Heart left ventricle (tissue), 13 donors: ENCODE measurements around the gene RAB4B.

Experiments
- POLR2A ChIP-seq, 2 donors: fragments of 450-650 bp; IDR thresholded peaks; one replicate each; pipeline ENCODE4 v1.6.1; 2017; ENCODE audit warnings: antibody characterized with exemption in 2 of 2, mild to moderate bottlenecking in 2 of 2, moderate library complexity in 2 of 2
- TF ChIP-seq, protein P1 (sequence below), 12 donors: fragments of 200-600 bp; sonication (generic) in 4 of 12; IDR thresholded peaks; one replicate each; pipeline versions ENCODE4 v1.5.0 to v1.8.0; 2018 to 2022; ENCODE audit warnings: antibody characterized with exemption in 12 of 12, mild to moderate bottlenecking in 5 of 12
- donor health status: ischemic (EF 13 %, LVEDD 7.1; RV severe dilation, severe dysfunction).
- donor health status: DM: no; HTN: yes; CAD: no.
- donor health status: DM: no; HTN: no; CAD: no.
- donor health status: ischemic (EF 25% LVEDD 6.9; RV normal size, moderate dysfunction).
- donor health status: ischemic (EF 25% LVEDD 5.7; RV mildly dilated, moderate dysfunction).
- donor health status: ischemic (EF 35%, LVEDD 5.7; RV mildly dilated, moderate dysfunction).
- donor health status: nonischemic (EF 11% LVEDD 7.7; RV severe dilation, severe dysfunction).
- donor health status: DM: yes; HTN: yes; CAD: no.
- donor health status: PGD.
- donor health status: ischemic (EF 29% LVEDD 5.4; RV normal size, mild dysfunction).
- donor health status: nonischemic (EF 23%, LVEDD 6.1; RV moderate dilation, normal function).

DNA sequence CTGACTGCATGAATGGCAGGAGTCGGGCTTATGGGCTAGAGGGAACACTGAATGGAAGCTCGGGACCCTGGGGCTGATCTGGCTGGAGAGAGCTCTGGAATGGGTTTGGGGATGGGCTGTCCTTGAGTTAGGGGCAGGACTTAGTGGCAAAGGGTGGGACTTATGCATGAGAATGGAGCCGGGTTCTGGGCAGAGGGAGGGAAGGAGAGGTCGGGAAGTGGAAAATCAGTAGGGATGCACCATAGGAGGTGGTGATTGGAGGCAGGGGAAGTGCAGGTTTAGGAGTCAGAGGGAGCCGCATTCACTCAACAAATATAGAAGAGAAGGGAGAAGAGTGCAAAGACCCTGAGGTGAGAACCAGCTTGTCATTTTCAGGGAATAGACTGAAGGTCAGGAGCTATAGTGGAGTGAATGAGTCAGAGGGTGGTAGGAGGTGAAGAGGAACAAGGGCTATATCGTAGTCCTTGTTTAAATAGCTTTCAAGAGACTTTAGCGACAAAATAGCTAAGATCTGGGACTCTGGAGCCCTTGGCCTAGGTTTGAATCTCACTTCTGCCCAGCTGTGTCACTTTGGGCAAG, 748 bp downstream of the RAB4B start:
- TF ChIP-seq POLR2A (IDR thresholded peaks at IDR 0.05): no peak
- TF ChIP-seq, protein P1, sequence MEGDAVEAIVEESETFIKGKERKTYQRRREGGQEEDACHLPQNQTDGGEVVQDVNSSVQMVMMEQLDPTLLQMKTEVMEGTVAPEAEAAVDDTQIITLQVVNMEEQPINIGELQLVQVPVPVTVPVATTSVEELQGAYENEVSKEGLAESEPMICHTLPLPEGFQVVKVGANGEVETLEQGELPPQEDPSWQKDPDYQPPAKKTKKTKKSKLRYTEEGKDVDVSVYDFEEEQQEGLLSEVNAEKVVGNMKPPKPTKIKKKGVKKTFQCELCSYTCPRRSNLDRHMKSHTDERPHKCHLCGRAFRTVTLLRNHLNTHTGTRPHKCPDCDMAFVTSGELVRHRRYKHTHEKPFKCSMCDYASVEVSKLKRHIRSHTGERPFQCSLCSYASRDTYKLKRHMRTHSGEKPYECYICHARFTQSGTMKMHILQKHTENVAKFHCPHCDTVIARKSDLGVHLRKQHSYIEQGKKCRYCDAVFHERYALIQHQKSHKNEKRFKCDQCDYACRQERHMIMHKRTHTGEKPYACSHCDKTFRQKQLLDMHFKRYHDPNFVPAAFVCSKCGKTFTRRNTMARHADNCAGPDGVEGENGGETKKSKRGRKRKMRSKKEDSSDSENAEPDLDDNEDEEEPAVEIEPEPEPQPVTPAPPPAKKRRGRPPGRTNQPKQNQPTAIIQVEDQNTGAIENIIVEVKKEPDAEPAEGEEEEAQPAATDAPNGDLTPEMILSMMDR (IDR thresholded peaks at IDR 0.05): no peak
